Activated T-helper 17 cell treated with anti-CD3 and anti-CD28 coated beads, Interleukin-2, amount 50 U/mL, for 72 hours (primary cell): ENCODE data around the gene SERPINE2. TPM values are rescaled to one million over a fixed set of nuclear protein-coding genes. Genes with fewer than 3 reads are reported as not detected.

Experiments
- total RNA-seq, 2 donors: library from RNA; stranded (reverse); gene quantifications; one replicate each; pipeline ENCODE4 v1.2.3, GENCODE V29; 2022

The SERPINE2 gene
- total RNA-seq, 2 donors from 2014 or later = 3.3 to 25.4 TPM

Other genes with a start within 250 kb of the SERPINE2 start
- 1 to 10 TPM; 4.0 to 6.3 TPM for gene AP1S3, start 201.7 kb downstream of the SERPINE2 start, total RNA-seq
- 10 to 100 TPM; 31.4 to 40.6 TPM for gene WDFY1, start 94.0 kb downstream of the SERPINE2 start, total RNA-seq
- 10 to 100 TPM; 40.3 to 42.0 TPM for gene MRPL44, start 81.8 kb downstream of the SERPINE2 start, total RNA-seq